MM.1S (cell line): Measurements from ENCODE around the gene MINDY4.

Experiments used
- DNase-seq: peaks from one replicate; pipeline ENCODE4 v3.0.0-alpha.2; 2015
- H2AFZ ChIP-seq: fragments of 300-600 bp; sonication (generic); 2 replicates; pipeline ENCODE4 v1.6.0; 2016; ENCODE audit warnings: antibody characterized with exemption, low read length
- H3F3A ChIP-seq: fragments of 300-600 bp; sonication (generic); 2 replicates; pipeline ENCODE4 v1.6.1; 2016; ENCODE audit warnings: mild to moderate bottlenecking, antibody characterized with exemption, low read length, moderate library complexity, mixed read lengths; ENCODE audit not compliant: insufficient read depth
- H3K27ac ChIP-seq: fragments of 300-600 bp; sonication (generic); 2 replicates; pipeline ENCODE4 v1.5.1; 2016; ENCODE audit warnings: mild to moderate bottlenecking, low read length
- H3K27me3 ChIP-seq: fragments of 300-600 bp; sonication (generic); replicated peaks from 2 replicates; pipeline ENCODE4 v1.6.0; 2016; ENCODE audit warnings: low read length; ENCODE audit not compliant: insufficient read depth
- H3K36me3 ChIP-seq: fragments of 300-600 bp; sonication (generic); replicated peaks from 2 replicates; pipeline ENCODE4 v1.6.1; 2016; ENCODE audit warnings: mild to moderate bottlenecking, low read length, mixed read lengths; ENCODE audit not compliant: insufficient read depth
- H3K4me1 ChIP-seq: fragments of 300-600 bp; sonication (generic); 2 replicates; pipeline ENCODE4 v1.6.1; 2016; ENCODE audit warnings: low read length, mixed read lengths
- H3K4me2 ChIP-seq: fragments of 300-600 bp; sonication (generic); 2 replicates; pipeline ENCODE4 v1.6.0; 2016; ENCODE audit warnings: low read depth, low read length
- H3K4me3 ChIP-seq: fragments of 300-600 bp; sonication (generic); 2 replicates; pipeline ENCODE4 v1.5.1; 2016; ENCODE audit warnings: low read length, mixed read lengths
- H3K79me2 ChIP-seq: fragments of 300-600 bp; sonication (generic); 2 replicates; pipeline ENCODE4 v1.6.1; 2016; ENCODE audit warnings: mixed run types, low read length, mixed read lengths
- H3K9ac ChIP-seq: fragments of 300-600 bp; sonication (generic); 2 replicates; pipeline ENCODE4 v1.6.1; 2016; ENCODE audit warnings: low read length, mixed read lengths
- H3K9me2 ChIP-seq: fragments of 300-600 bp; sonication (generic); replicated peaks from 2 replicates; pipeline ENCODE4 v1.6.1; 2016; ENCODE audit warnings: mild to moderate bottlenecking, low read length, mixed read lengths; ENCODE audit not compliant: insufficient read depth
- H3K9me3 ChIP-seq: fragments of 300-600 bp; sonication (generic); replicated peaks from 2 replicates; pipeline ENCODE4 v1.6.1; 2016; ENCODE audit warnings: mild to moderate bottlenecking, low read length, mixed read lengths; ENCODE audit not compliant: insufficient read depth
- H4K20me1 ChIP-seq: fragments of 300-600 bp; sonication (generic); 2 replicates; pipeline ENCODE4 v1.6.1; 2016; ENCODE audit warnings: mild to moderate bottlenecking, low read length, moderate library complexity, mixed read lengths; ENCODE audit not compliant: insufficient read depth
- EZH2 ChIP-seq: fragments of 300-600 bp; sonication (generic); optimal IDR thresholded peaks from 2 replicates; pipeline ENCODE3; 2017; ENCODE audit warnings: low read depth, mild to moderate bottlenecking, antibody characterized with exemption, low read length, mixed read lengths
- EZH2phosphoT487 ChIP-seq: fragments of 300-600 bp; sonication (generic); IDR thresholded peaks from 2 replicates; pipeline ENCODE4 v1.6.1; 2018; ENCODE audit warnings: antibody characterized with exemption, low read length
- TF ChIP-seq, protein P1 (sequence below): fragments of 300-600 bp; sonication (generic); IDR thresholded peaks from 2 replicates; pipeline ENCODE4 v1.5.1; 2016; ENCODE audit warnings: antibody characterized with exemption, low read length, mixed read lengths

MINDY4 gene

DNA sequence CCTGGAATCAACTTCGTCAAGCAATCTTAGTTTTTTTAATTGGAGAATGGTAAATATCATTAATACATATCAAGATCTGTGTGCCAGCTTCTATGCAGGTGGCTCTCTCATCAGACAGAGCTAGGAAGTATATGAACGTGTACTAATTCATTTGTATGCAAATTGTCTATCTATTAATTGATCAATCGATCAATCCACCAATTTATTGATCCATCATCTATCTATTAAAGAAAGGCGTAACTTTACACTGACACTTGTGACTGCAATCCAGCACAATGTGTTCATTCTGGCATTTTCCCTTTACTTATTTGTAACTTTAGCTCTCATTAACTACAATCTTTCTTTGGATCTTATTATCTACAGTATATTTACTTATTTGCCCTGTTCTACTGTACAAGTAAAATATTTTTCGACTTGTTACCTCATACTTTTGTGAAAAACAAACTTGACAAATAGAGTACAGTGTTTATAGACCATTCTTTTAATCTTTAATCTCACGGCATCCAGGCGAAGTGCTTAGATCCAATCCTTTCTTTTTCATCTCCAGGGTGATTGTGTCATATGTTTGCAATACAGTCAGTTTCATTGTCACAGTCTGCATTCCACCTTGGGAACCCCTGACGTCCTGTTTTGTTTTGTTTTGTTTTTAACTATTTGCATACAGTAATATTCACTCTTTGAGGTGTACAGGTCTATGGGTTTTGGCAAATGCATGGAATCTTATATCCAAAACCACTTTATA, 170.5 kb downstream of the MINDY4 start:
- H3K79me2 ChIP-seq = no peaks in the 10 kb centered on the region
- H3K4me3 ChIP-seq = no peak overlapping the region
- no peak for DNase-seq
- H3K27ac ChIP-seq = no peak overlapping the region
- no peaks in the 10 kb centered on the region for H4K20me1 ChIP-seq
- H3K4me2 ChIP-seq = no peak overlapping the region
- no peaks in the 10 kb centered on the region for H3F3A ChIP-seq
- no peaks in the 10 kb centered on the region for H3K9me3 ChIP-seq
- no peak for TF ChIP-seq EZH2
- no peak for TF ChIP-seq EZH2phosphoT487
- TF ChIP-seq, protein P1, sequence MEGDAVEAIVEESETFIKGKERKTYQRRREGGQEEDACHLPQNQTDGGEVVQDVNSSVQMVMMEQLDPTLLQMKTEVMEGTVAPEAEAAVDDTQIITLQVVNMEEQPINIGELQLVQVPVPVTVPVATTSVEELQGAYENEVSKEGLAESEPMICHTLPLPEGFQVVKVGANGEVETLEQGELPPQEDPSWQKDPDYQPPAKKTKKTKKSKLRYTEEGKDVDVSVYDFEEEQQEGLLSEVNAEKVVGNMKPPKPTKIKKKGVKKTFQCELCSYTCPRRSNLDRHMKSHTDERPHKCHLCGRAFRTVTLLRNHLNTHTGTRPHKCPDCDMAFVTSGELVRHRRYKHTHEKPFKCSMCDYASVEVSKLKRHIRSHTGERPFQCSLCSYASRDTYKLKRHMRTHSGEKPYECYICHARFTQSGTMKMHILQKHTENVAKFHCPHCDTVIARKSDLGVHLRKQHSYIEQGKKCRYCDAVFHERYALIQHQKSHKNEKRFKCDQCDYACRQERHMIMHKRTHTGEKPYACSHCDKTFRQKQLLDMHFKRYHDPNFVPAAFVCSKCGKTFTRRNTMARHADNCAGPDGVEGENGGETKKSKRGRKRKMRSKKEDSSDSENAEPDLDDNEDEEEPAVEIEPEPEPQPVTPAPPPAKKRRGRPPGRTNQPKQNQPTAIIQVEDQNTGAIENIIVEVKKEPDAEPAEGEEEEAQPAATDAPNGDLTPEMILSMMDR = no peak
- no peaks in the 10 kb centered on the region for H3K4me1 ChIP-seq
- no peaks in the 10 kb centered on the region for H3K27me3 ChIP-seq
- H2AFZ ChIP-seq = no peak overlapping the region
- H3K36me3 ChIP-seq = no peaks in the 10 kb centered on the region
- no peak overlapping the region for H3K9ac ChIP-seq
- H3K9me2 ChIP-seq = no peaks in the 10 kb centered on the region
